ENCODE results near the gene BTBD9. TPM values are rescaled to one million over a fixed set of nuclear protein-coding genes. Genes with fewer than 3 reads are reported as not detected.

BTBD9 gene
- total RNA-seq, 1 experiment from 2014 or later, result 10.8 TPM

- Histone ChIP-seq H3K36me3 (ENCODE audit: low read depth) (no peaks in the 10 kb centered on the region), H4K20me1 (ENCODE audit: insufficient read depth) (no peaks in the 10 kb centered on the region; the same call in 1 of the 2 replicates), H3K4me2 (no peak overlapping the region), H3K27me3 (ENCODE audit: insufficient read depth, low read depth) (no peaks in the 10 kb centered on the region), H3K27ac (no peak overlapping the region), H2AFZ (no peak overlapping the region), H3K9me2 (ENCODE audit: insufficient read depth) (no peaks in the 10 kb centered on the region), H3K79me2 (ENCODE audit: low read depth) (no peaks in the 10 kb centered on the region), H3K4me1 (replicated peaks; ENCODE audit: insufficient read depth) (no peaks in the 10 kb centered on the region), H3F3A (ENCODE audit: insufficient read depth, low read depth) (no peaks in the 10 kb centered on the region), H3K4me3 (no peak overlapping the region), H3K9me3 (ENCODE audit: insufficient read depth, low read depth) (no peaks in the 10 kb centered on the region)
- TF ChIP-seq CTCF (conservative IDR thresholded peaks at IDR 0.05) (no peak), EZH2 (IDR thresholded peaks at IDR 0.05; ENCODE audit: low read depth) (no peak)
- intact Hi-C loops (cut with micrococcal nuclease; ENCODE audit: unreplicated experiment), result no loop called here
- CTCF ChIA-PET, result no interaction called here
- POLR2A ChIA-PET (ENCODE audit: unreplicated experiment), result no interaction called here
- no TSS peak for BruUV-seq (replicated peaks)
- no peak for DNase-seq
Observed at GRCh38 chr6:38193481-38194281, 446.0 kb downstream of the BTBD9 start.

GRCh38 chr6:38193051-38193450, 446.7 kb downstream of the BTBD9 start:
- Histone ChIP-seq H3K27ac (no peak overlapping the region), H3K36me3 (ENCODE audit: low read depth) (no peaks in the 10 kb centered on the region), H3F3A (ENCODE audit: insufficient read depth, low read depth) (no peaks in the 10 kb centered on the region), H3K79me2 (ENCODE audit: low read depth) (no peaks in the 10 kb centered on the region), H3K4me3 (no peak overlapping the region), H3K27me3 (ENCODE audit: insufficient read depth, low read depth) (no peaks in the 10 kb centered on the region), H3K4me1 (replicated peaks; ENCODE audit: insufficient read depth) (no peaks in the 10 kb centered on the region), H3K4me2 (no peak overlapping the region), H3K9me2 (ENCODE audit: insufficient read depth) (no peaks in the 10 kb centered on the region), H4K20me1 (ENCODE audit: insufficient read depth) (no peaks in the 10 kb centered on the region; the same call in 1 of the 2 replicates), H2AFZ (no peak overlapping the region), H3K9me3 (ENCODE audit: insufficient read depth, low read depth) (no peaks in the 10 kb centered on the region)
- intact Hi-C loops (cut with micrococcal nuclease; ENCODE audit: unreplicated experiment), result no loop called here
- ChIA-PET POLR2A (ENCODE audit: unreplicated experiment) (no interaction called here), CTCF (no interaction called here)
- no peak for DNase-seq
- BruUV-seq (replicated peaks), result no TSS peak
- no peak for TF ChIP-seq EZH2 (IDR thresholded peaks at IDR 0.05; ENCODE audit: low read depth)
- TF ChIP-seq CTCF (conservative IDR thresholded peaks at IDR 0.05), result no peak

- intact Hi-C loops (cut with micrococcal nuclease; ENCODE audit: unreplicated experiment), result no loop called here
- TF ChIP-seq EZH2 (IDR thresholded peaks at IDR 0.05; ENCODE audit: low read depth) (no peak), CTCF (conservative IDR thresholded peaks at IDR 0.05) (no peak)
- Histone ChIP-seq H3K27me3 (ENCODE audit: insufficient read depth, low read depth) (no peaks in the 10 kb centered on the region), H4K20me1 (ENCODE audit: insufficient read depth) (no peaks in the 10 kb centered on the region; the same call in 1 of the 2 replicates), H3K4me1 (replicated peaks; ENCODE audit: insufficient read depth) (no peaks in the 10 kb centered on the region), H3K9me3 (ENCODE audit: insufficient read depth, low read depth) (no peaks in the 10 kb centered on the region), H3K4me2 (no peak overlapping the region), H2AFZ (no peak overlapping the region), H3K36me3 (ENCODE audit: low read depth) (no peaks in the 10 kb centered on the region), H3F3A (ENCODE audit: insufficient read depth, low read depth) (no peaks in the 10 kb centered on the region), H3K79me2 (ENCODE audit: low read depth) (no peaks in the 10 kb centered on the region), H3K27ac (no peak overlapping the region), H3K4me3 (no peak overlapping the region), H3K9me2 (ENCODE audit: insufficient read depth) (no peaks in the 10 kb centered on the region)
- BruUV-seq (replicated peaks), result no TSS peak
- DNase-seq, result no peak
- POLR2A ChIA-PET (ENCODE audit: unreplicated experiment), result no interaction called here
- CTCF ChIA-PET, result no interaction called here
Observed at GRCh38 chr6:38192487-38192886, 447.2 kb downstream of the BTBD9 start.

Data from PC-9 (cell line).